Effector memory CD4-positive, alpha-beta T cell (primary cell): Measurements from ENCODE around the gene NCKAP5.

Source experiments
- DNase-seq, 3 donors: peaks; one replicate each; pipeline ENCODE4 v3.0.0-alpha.2; 2020
- H3K27ac ChIP-seq: 2 replicates; pipeline ENCODE4 v1.7.0; 2013; ENCODE audit warnings: mild to moderate bottlenecking, low read length, moderate library complexity; ENCODE audit not compliant: insufficient read depth, poor library complexity, severe bottlenecking
- H3K27me3 ChIP-seq: replicated peaks from 2 replicates; pipeline ENCODE4 v1.7.0; 2013; ENCODE audit warnings: mild to moderate bottlenecking, low read length; ENCODE audit not compliant: insufficient read depth, control insufficient read depth, poor library complexity, severe bottlenecking
- H3K36me3 ChIP-seq: 2 replicates; pipeline ENCODE4 v1.7.0; 2013; ENCODE audit warnings: mild to moderate bottlenecking, low read length, moderate library complexity; ENCODE audit not compliant: control insufficient read depth, insufficient read depth
- H3K4me1 ChIP-seq: 2 replicates; pipeline ENCODE4 v1.7.0; 2013; ENCODE audit warnings: low read length, mild to moderate bottlenecking; ENCODE audit not compliant: control insufficient read depth, insufficient read depth, poor library complexity, severe bottlenecking
- H3K4me3 ChIP-seq: 2 replicates; pipeline ENCODE4 v1.7.0; 2013; ENCODE audit warnings: low read length, low read depth, mild to moderate bottlenecking; ENCODE audit not compliant: insufficient read depth, poor library complexity, severe bottlenecking
- H3K9me3 ChIP-seq: 2 replicates; pipeline ENCODE4 v1.7.0; 2013; ENCODE audit warnings: mild to moderate bottlenecking, low read length, moderate library complexity; ENCODE audit not compliant: control insufficient read depth

The NCKAP5 gene

GRCh38 chr2:133255360-133255759 lies 312.9 kb downstream of the NCKAP5 start:
- H3K27me3 ChIP-seq = no peaks in the 10 kb centered on the region
- no peak overlapping the region for H3K4me3 ChIP-seq
- no peaks in the 10 kb centered on the region for H3K36me3 ChIP-seq
- H3K27ac ChIP-seq = no peak overlapping the region
- H3K9me3 ChIP-seq = no peaks in the 10 kb centered on the region
- no peak for DNase-seq
- no peaks in the 10 kb centered on the region for H3K4me1 ChIP-seq

- Histone ChIP-seq H3K36me3 (no peaks in the 10 kb centered on the region), H3K4me1 (no peaks in the 10 kb centered on the region), H3K27ac (no peak overlapping the region), H3K4me3 (no peak overlapping the region), H3K9me3 (no peaks in the 10 kb centered on the region), H3K27me3 (no peaks in the 10 kb centered on the region)
- no peak for DNase-seq
These were observed 314.5 kb downstream of the NCKAP5 start for GRCh38 chr2:133253793-133254192.

- H3K4me1 ChIP-seq = no peaks in the 10 kb centered on the region
- H3K4me3 ChIP-seq = no peak overlapping the region
- H3K27me3 ChIP-seq = no peaks in the 10 kb centered on the region
- DNase-seq = no peak
- no peaks in the 10 kb centered on the region for H3K9me3 ChIP-seq
- H3K36me3 ChIP-seq = no peaks in the 10 kb centered on the region
- H3K27ac ChIP-seq = no peak overlapping the region
These were observed 315.4 kb downstream of the NCKAP5 start for GRCh38 chr2:133252780-133253355.

GRCh38 chr2:133249362-133249761 lies 318.9 kb downstream of the NCKAP5 start:
- Histone ChIP-seq H3K36me3 (no peaks in the 10 kb centered on the region), H3K27ac (no peak overlapping the region), H3K9me3 (no peaks in the 10 kb centered on the region), H3K27me3 (no peaks in the 10 kb centered on the region), H3K4me3 (no peak overlapping the region), H3K4me1 (no peaks in the 10 kb centered on the region)
- no peak for DNase-seq

GRCh38 chr2:133248264-133248663 lies 320.0 kb downstream of the NCKAP5 start:
- Histone ChIP-seq H3K4me3 (no peak overlapping the region), H3K27ac (no peak overlapping the region), H3K27me3 (no peaks in the 10 kb centered on the region), H3K36me3 (no peaks in the 10 kb centered on the region), H3K4me1 (no peaks in the 10 kb centered on the region), H3K9me3 (no peaks in the 10 kb centered on the region)
- DNase-seq = no peak

- Histone ChIP-seq H3K27me3 (no peaks in the 10 kb centered on the region), H3K36me3 (no peaks in the 10 kb centered on the region), H3K4me3 (no peak overlapping the region), H3K9me3 (no peaks in the 10 kb centered on the region), H3K27ac (no peak overlapping the region), H3K4me1 (no peaks in the 10 kb centered on the region)
- DNase-seq = no peak
These were observed 320.6 kb downstream of the NCKAP5 start for GRCh38 chr2:133247631-133248030.

GRCh38 chr2:133241224-133241571 lies 327.1 kb downstream of the NCKAP5 start:
- no peaks in the 10 kb centered on the region for H3K4me1 ChIP-seq
- H3K27me3 ChIP-seq = no peaks in the 10 kb centered on the region
- no peaks in the 10 kb centered on the region for H3K36me3 ChIP-seq
- DNase-seq = no peak
- H3K27ac ChIP-seq = no peak overlapping the region
- no peaks in the 10 kb centered on the region for H3K9me3 ChIP-seq
- H3K4me3 ChIP-seq = no peak overlapping the region

GRCh38 chr2:133240491-133241223 lies 327.6 kb downstream of the NCKAP5 start:
- Histone ChIP-seq H3K27me3 (no peaks in the 10 kb centered on the region), H3K9me3 (no peaks in the 10 kb centered on the region), H3K27ac (no peak overlapping the region), H3K4me1 (no peaks in the 10 kb centered on the region), H3K4me3 (no peak overlapping the region), H3K36me3 (no peaks in the 10 kb centered on the region)
- DNase-seq = no peak

GRCh38 chr2:133235968-133236367 lies 332.3 kb downstream of the NCKAP5 start:
- no peaks in the 10 kb centered on the region for H3K9me3 ChIP-seq
- H3K27ac ChIP-seq = no peak overlapping the region
- DNase-seq = no peak
- no peaks in the 10 kb centered on the region for H3K27me3 ChIP-seq
- no peaks in the 10 kb centered on the region for H3K36me3 ChIP-seq
- H3K4me1 ChIP-seq = no peaks in the 10 kb centered on the region
- no peak overlapping the region for H3K4me3 ChIP-seq

GRCh38 chr2:133232556-133232955 lies 335.7 kb downstream of the NCKAP5 start:
- no peak overlapping the region for H3K4me3 ChIP-seq
- no peak overlapping the region for H3K27ac ChIP-seq
- no peaks in the 10 kb centered on the region for H3K9me3 ChIP-seq
- H3K4me1 ChIP-seq = no peaks in the 10 kb centered on the region
- no peaks in the 10 kb centered on the region for H3K36me3 ChIP-seq
- DNase-seq = no peak
- no peaks in the 10 kb centered on the region for H3K27me3 ChIP-seq
